ENCODE measurements around the gene MARS1. TPM values are rescaled to one million over a fixed set of nuclear protein-coding genes. Genes with fewer than 3 reads are reported as not detected.
"Not testable (repeated sequence)": the region's sequence is repeated elsewhere in the genome, so short reads cannot be mapped to it uniquely, and the experiment has no call there.

Gene MARS1
- total RNA-seq (158 TPM), polyA plus RNA-seq (ENCODE audit: insufficient read depth, low read depth, low replicate concordance) (62.8 TPM)
- long read RNA-seq, donor 1, transcript MARS-201 (21 exons, 2,905 nt), result major isoform, 6 of 71 reads
- long read RNA-seq, donor 1, partial matches to known transcripts, result 29 of 71 reads
- long read RNA-seq, donor 1, other reads (novel, unspliced or antisense), result 33 of 71 reads
- long read RNA-seq, donor 2, transcript MARS-201 (21 exons, 2,905 nt), result major isoform, 6 of 49 reads
- long read RNA-seq, donor 2, partial matches to known transcripts, result 26 of 49 reads
- long read RNA-seq, donor 2, other reads (novel, unspliced or antisense), result 15 of 49 reads
- long read RNA-seq, donor 3, transcript MARS-201 (21 exons, 2,905 nt), result major isoform, 8 of 12 reads
- long read RNA-seq, donor 3, partial matches to known transcripts, result 0 of 12 reads
- long read RNA-seq, donor 3, other reads (novel, unspliced or antisense), result 0 of 12 reads
- long read RNA-seq, donor 4, transcript MARS-201 (21 exons, 2,905 nt), result major isoform, 5 of 11 reads
- long read RNA-seq, donor 4, partial matches to known transcripts, result 5 of 11 reads
- long read RNA-seq, donor 4, other reads (novel, unspliced or antisense), result 0 of 11 reads
- long read RNA-seq, donor 5, partial matches to known transcripts, result 0 of 2 reads
- long read RNA-seq, donor 5, other reads (novel, unspliced or antisense), result 0 of 2 reads
- long read RNA-seq, donor 6, partial matches to known transcripts, result 0 of 2 reads
- long read RNA-seq, donor 6, other reads (novel, unspliced or antisense), result 0 of 2 reads
- long read RNA-seq, donor 7, transcript MARS-201 (21 exons, 2,905 nt), result major isoform, 77 of 113 reads
- long read RNA-seq, donor 7, partial matches to known transcripts, result 19 of 113 reads
- long read RNA-seq, donor 7, other reads (novel, unspliced or antisense), result 17 of 113 reads
- long read RNA-seq, donor 8, partial matches to known transcripts, result 0 of 16 reads
- long read RNA-seq, donor 8, other reads (novel, unspliced or antisense), result 11 of 16 reads
- long read RNA-seq, donor 9, partial matches to known transcripts, result 0 of 5 reads
- long read RNA-seq, donor 9, other reads (novel, unspliced or antisense), result 0 of 5 reads
- long read RNA-seq, donor 10, partial matches to known transcripts, result 6 of 13 reads
- long read RNA-seq, donor 10, other reads (novel, unspliced or antisense), result 0 of 13 reads

DNA sequence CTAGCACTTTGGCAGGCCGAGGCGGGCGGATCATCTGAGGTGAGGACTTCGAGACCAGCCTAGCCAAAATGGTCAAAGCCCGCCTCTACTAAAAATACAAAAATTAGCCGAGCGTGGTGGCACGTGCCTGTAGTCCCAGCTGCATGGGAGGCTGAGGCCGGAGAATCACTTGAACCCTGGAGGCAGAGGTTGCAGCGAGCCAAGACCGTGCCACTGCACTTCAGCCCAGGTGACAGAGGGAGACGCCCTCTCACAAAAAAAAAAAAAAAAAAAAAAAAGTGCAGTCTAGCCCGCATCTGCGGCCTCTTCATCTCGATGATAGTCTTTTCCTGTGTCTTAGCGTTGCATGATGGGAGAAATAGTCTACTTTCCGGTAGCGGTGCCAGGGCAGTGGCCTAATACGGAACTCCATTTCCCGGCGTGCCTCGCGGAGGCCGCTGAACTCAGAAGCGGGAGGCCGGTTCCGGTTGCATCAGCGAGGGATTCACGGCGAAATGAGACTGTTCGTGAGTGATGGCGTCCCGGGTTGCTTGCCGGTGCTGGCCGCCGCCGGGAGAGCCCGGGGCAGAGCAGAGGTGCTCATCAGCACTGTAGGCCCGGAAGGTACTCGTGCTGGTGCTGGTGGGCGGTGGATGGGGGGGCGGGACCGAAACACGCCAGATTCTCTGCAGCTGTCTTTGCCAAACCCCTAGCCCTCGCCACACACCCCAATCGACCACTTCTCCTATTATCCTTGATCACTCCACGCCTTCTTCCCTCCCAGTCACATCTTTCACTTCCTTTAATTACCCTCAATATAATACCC is at the start of gene MARS1:
MARS1 (plus strand) TSS at position 472 of the 805 bp plus-strand sequence; CDS start at position 495, 23 bp downstream.
- Histone ChIP-seq H3K4me1 (ENCODE audit: control insufficient read depth in 2 of 3, insufficient read depth in 2 of 3, low read depth in 1 of 3, low read length in 3 of 3) (peaks cover 0 to 10% (median 0%) of the 10 kb centered on the region in 3 donors), H3K27ac (ENCODE audit: low read depth in 2 of 2, low read length in 2 of 2) (peak within 1 kb of the TSS in 1 of 2 donors; percentile 77), H3K9me3 (ENCODE audit: control insufficient read depth in 2 of 3, insufficient read depth in 1 of 3, low read length in 3 of 3) (no peaks in the 10 kb centered on the region), H3K4me3 (ENCODE audit: low read length in 3 of 3) (peak within 1 kb of the TSS; percentile 90 to 99 (median 99)), H3K9ac (ENCODE audit: low read length in 3 of 3) (peak within 1 kb of the TSS; percentile 89 to 96 (median 90)), H3K27me3 (ENCODE audit: control insufficient read depth, insufficient read depth, low read length) (no peaks in the 10 kb centered on the region), H3K36me3 (ENCODE audit: control insufficient read depth in 2 of 3, insufficient read depth in 3 of 3, low read length in 3 of 3) (peaks cover 8 to 27% (median 8%) of the 10 kb centered on the region in 3 donors)
- TF ChIP-seq, protein P1, sequence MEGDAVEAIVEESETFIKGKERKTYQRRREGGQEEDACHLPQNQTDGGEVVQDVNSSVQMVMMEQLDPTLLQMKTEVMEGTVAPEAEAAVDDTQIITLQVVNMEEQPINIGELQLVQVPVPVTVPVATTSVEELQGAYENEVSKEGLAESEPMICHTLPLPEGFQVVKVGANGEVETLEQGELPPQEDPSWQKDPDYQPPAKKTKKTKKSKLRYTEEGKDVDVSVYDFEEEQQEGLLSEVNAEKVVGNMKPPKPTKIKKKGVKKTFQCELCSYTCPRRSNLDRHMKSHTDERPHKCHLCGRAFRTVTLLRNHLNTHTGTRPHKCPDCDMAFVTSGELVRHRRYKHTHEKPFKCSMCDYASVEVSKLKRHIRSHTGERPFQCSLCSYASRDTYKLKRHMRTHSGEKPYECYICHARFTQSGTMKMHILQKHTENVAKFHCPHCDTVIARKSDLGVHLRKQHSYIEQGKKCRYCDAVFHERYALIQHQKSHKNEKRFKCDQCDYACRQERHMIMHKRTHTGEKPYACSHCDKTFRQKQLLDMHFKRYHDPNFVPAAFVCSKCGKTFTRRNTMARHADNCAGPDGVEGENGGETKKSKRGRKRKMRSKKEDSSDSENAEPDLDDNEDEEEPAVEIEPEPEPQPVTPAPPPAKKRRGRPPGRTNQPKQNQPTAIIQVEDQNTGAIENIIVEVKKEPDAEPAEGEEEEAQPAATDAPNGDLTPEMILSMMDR (IDR thresholded peaks at IDR 0.05; ENCODE audit: borderline replicate concordance, extremely low read depth, insufficient read depth), result no peak
- intact Hi-C loops (cut with DNase I), result no loop called here
- DNase-seq (peak; percentile 94 to 98 (median 97)), FAIRE-seq (peak; percentile 73)

DNA sequence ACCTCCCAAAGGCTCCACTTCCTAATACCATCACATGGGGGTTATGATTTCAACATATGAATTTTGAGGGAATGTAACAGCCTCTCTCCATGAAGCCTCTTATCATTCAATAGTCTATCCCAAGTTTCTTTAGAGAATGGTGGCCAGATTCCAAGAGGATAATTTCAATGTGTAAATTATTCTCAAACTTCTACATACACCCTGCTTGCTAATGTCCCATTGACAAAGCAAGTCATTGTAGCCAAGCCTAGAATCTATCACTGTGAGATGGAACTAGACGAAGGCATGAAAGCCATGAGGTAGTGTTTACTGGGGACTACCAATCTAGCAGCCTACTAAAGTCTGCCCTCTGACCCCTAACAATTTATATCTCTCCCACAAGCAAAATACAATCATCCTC is 49.5 kb upstream of the MARS1 start:
- TF ChIP-seq, protein P1 (IDR thresholded peaks at IDR 0.05; ENCODE audit: borderline replicate concordance, extremely low read depth, insufficient read depth), result no peak
- intact Hi-C loops (cut with DNase I), result no loop called here
- H3K4me3 ChIP-seq (ENCODE audit: low read length in 3 of 3), result no peak overlapping the region
- no peaks in the 10 kb centered on the region for H3K27me3 ChIP-seq (ENCODE audit: control insufficient read depth, insufficient read depth, low read length)
- no peaks in the 10 kb centered on the region for H3K36me3 ChIP-seq (ENCODE audit: control insufficient read depth in 2 of 3, insufficient read depth in 3 of 3, low read length in 3 of 3)
- peaks cover 0 to 9% (median 0%) of the 10 kb centered on the region in 3 donors for H3K4me1 ChIP-seq (ENCODE audit: control insufficient read depth in 2 of 3, insufficient read depth in 2 of 3, low read depth in 1 of 3, low read length in 3 of 3)
- H3K27ac ChIP-seq (ENCODE audit: low read depth in 2 of 2, low read length in 2 of 2), result no peak overlapping the region
- FAIRE-seq (no peak), DNase-seq (no peak)
- no peaks in the 10 kb centered on the region for H3K9me3 ChIP-seq (ENCODE audit: control insufficient read depth in 2 of 3, insufficient read depth in 1 of 3, low read length in 3 of 3)
- H3K9ac ChIP-seq (ENCODE audit: low read length in 3 of 3), result no peak overlapping the region

DNA sequence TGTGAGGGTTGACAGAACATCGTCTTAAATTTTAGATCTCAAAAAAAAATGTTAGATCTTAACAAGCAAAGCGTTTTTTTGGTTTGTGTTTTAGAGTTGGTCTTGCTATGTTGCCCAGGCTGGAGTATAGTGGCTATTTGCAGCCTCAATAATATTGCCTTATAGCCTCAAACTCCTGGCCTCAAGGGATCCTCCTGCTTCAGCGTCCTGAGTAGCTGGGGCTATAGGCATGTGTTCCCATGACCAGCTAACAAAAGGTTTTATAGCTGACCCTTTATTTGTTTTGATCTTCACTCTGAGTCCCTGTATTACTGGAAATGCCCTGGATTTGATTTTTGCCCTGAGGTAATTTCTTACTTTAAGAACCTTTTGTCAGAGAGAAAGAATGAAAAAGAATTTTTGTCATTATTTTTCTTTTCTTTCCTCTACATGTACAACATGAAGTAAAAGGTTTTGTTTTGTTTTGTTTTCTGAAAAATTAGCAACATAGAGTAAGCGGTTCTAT is 48.1 kb upstream of the MARS1 start:
- Histone ChIP-seq H3K27ac (ENCODE audit: low read depth in 2 of 2, low read length in 2 of 2) (no peak overlapping the region), H3K27me3 (ENCODE audit: control insufficient read depth, insufficient read depth, low read length) (no peaks in the 10 kb centered on the region), H3K9me3 (ENCODE audit: control insufficient read depth in 2 of 3, insufficient read depth in 1 of 3, low read length in 3 of 3) (no peaks in the 10 kb centered on the region), H3K36me3 (ENCODE audit: control insufficient read depth in 2 of 3, insufficient read depth in 3 of 3, low read length in 3 of 3) (no peaks in the 10 kb centered on the region), H3K4me3 (ENCODE audit: low read length in 3 of 3) (no peak overlapping the region), H3K9ac (ENCODE audit: low read length in 3 of 3) (no peak overlapping the region), H3K4me1 (ENCODE audit: control insufficient read depth in 2 of 3, insufficient read depth in 2 of 3, low read depth in 1 of 3, low read length in 3 of 3) (peaks cover 0 to under 1% (median 0%) of the 10 kb centered on the region in 3 donors)
- TF ChIP-seq, protein P1 (IDR thresholded peaks at IDR 0.05; ENCODE audit: borderline replicate concordance, extremely low read depth, insufficient read depth), result no peak
- intact Hi-C loops (cut with DNase I), result no loop called here
- FAIRE-seq (no peak), DNase-seq (no peak)

DNA sequence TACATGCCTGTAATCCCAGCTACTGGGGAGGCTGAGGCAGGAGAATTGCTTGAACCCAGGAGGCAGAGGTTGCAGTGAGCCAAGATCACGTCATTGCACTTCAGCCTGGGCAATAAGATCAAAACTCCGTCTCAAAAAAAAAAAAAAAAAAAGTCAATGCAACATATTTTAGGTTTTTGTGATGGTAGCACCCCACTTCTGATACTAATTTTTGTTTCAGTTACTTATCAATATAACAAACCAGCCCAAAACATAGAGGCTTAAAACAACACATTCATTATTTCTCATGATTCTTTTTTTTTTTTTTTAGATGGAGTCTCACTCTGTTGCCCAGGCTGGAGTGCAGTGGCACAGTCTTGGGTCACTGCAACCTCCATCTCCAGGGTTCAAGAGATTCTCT is 46.5 kb upstream of the MARS1 start:
- H3K4me3 ChIP-seq (ENCODE audit: low read length in 3 of 3); FAIRE-seq; H3K9ac ChIP-seq (ENCODE audit: low read length in 3 of 3); intact Hi-C loops (cut with DNase I); DNase-seq; H3K9me3 ChIP-seq (ENCODE audit: control insufficient read depth in 2 of 3, insufficient read depth in 1 of 3, low read length in 3 of 3); H3K27ac ChIP-seq (ENCODE audit: low read depth in 2 of 2, low read length in 2 of 2); H3K4me1 ChIP-seq (ENCODE audit: control insufficient read depth in 2 of 3, insufficient read depth in 2 of 3, low read depth in 1 of 3, low read length in 3 of 3); H3K36me3 ChIP-seq (ENCODE audit: control insufficient read depth in 2 of 3, insufficient read depth in 3 of 3, low read length in 3 of 3); H3K27me3 ChIP-seq (ENCODE audit: control insufficient read depth, insufficient read depth, low read length): not testable (repeated sequence)

Measured in kidney (tissue), 22 donors.